Urothelium cell line (cell line): Measurements from ENCODE around the gene FOXK1.
A peak's percentile ranks its signal among the peaks of the same experiment; 100 is the strongest.

Experiments
- DNase-seq: peaks from one replicate; pipeline ENCODE4 v3.0.0; 2011; ENCODE audit warnings: low spot score, mixed read lengths
- FAIRE-seq: peaks from 2 replicates; lab custom pipeline; 2011; peaks lifted over from hg19 to GRCh38; lab: Jason Lieb, UNC

The FOXK1 gene

DNA sequence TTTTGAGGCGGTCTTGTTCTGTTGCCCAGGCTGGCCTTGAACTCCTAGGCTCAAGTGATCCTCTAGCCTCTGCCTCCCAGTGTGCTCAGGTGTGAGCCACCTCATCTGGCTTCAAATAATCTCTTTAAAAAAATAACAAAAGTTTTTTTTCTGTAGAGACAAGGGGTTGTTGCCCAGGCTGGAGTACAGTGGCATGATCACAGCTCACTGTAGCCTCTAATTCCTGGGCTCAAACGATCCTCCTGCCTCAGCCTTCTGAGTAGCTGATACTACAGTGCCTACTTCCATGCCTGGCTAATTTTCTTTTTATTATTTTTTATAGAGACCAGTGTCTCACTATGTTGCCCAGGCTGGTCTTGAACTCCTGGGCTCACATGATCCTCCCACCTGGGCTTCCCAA lies 11.7 kb downstream of the FOXK1 start:
- no peak for FAIRE-seq
- no peak for DNase-seq

DNA sequence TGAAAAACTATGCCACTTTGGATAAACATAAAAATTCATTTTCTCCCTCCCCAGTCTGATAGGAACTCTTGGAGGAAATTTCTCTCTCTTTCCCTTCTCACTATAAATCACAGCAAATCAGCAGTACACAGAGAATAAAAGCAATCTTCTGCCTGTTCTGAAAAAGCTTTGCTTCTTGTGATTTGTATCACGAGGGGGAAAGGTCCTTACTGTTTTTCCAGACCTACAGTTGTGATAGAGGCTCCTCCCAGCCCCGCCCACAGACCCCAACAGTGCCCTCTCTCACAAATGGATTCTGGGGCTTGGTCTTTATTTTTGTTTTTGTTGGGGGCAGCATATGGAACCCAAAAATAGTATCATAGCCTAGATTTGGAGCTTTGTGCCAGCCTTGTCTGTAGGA lies 12.2 kb downstream of the FOXK1 start:
- FAIRE-seq: no peak

DNA sequence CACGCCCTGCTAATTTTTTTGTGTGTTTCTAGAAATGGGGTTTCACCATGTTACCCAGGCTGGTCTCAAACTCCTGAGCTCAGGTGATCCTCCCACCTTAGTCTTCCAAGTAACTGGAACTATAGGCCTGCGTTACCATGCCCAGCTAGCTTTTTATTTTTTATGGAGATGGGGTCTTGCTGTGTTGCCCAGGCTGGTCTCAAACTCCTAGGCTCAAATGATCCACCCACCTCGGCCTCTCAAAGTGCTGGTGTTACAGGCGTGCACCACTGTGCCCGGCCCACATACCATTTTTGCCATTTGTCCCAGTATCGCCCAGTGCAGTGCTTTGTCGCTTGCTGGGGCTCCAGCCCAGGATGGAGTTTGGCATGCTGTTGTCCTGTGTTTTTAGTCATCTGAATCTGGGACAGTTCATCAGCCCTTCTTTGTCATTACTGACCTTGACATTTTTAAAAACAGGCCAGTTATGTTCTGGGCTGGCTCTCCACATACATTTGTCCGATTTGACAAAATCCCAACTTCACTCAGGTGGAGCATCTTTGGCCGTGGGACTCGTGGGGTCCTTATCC lies 16.7 kb downstream of the FOXK1 start:
- no peak for DNase-seq
- FAIRE-seq: no peak

More for the DNA sequence above, 12.2 kb downstream of the FOXK1 start:
- DNase-seq: no peak

DNA sequence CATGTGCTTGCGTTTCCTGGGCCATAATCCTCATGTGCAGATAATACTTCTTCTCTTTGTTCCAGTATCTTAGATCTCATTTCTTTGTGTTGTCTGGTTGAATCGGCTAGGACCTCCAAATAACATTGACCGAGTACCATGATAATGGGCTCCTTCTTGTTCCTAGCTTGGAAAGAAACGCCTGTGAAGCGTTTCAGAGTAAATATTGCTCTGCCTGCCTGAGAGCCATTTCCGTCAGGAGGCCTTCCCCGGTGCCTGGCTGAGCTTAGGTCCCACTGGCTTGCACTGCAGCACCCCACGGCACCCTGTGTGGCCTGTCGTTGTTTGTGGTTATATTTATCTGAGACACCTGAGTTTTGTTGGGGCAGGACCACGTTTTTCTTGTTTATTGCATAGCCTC lies 17.7 kb downstream of the FOXK1 start:
- DNase-seq (no peak), FAIRE-seq (peak; percentile 46)

DNA sequence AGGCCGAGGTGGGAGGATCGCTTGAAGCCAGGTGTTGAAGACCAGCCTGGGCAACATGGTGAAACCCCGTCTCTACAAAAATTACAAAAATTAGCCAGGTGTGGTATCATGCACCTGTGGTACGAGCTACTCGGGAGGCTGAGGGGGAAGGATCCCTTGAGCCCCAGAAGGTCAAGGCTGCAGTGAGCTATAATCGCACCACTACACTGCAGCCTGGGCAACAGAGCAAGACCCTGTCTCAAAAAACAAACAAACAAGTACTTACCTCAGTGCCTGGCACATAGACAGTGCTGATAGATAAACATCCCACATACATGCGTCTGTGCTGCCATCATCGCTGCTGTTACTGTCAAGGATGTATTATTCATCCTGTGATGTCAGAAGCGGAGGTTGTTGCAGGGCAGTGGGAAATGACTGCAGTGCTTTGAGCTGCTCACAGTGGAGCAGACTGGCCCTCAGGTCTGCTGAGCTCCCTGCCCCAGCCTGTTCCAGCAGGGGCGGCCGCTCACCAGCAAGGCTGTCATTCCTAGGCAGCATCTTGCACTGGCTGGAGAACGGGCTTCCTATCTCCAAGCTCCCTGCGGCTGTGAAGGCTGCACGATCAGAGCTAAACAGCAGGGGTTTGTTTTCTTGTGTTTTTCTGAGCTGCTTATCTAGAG lies 18.6 kb downstream of the FOXK1 start:
- FAIRE-seq (peak; percentile 97), DNase-seq (no peak)

DNA sequence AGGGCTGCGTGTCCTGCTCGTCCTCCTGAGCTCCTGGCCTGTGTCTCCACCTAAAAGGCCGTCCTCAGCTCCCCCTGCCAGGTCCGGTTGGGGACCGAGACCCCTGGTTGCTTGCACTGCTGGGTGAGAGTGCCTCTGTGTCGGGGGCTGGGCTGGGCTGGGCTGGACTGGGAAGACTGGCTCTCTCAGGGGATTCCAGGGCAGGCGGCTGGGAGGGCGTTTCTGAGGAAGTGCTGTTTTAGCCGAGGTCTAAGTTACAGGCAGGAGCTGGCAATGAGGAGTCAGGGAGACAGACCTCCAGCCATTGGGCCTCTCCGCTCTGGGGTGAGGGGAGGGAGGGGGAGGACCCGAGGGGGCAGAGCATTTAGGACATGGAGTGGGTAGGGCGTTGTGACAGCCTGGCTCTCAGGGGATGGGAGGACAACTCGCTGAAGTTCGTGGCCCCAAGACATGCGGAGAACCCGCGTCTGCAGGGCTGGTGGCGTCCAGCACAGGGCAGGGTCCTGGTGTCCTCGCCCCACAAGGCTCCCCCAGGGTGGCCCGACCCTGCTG lies 20.9 kb downstream of the FOXK1 start:
- FAIRE-seq: no peak
- DNase-seq: no peak

DNA sequence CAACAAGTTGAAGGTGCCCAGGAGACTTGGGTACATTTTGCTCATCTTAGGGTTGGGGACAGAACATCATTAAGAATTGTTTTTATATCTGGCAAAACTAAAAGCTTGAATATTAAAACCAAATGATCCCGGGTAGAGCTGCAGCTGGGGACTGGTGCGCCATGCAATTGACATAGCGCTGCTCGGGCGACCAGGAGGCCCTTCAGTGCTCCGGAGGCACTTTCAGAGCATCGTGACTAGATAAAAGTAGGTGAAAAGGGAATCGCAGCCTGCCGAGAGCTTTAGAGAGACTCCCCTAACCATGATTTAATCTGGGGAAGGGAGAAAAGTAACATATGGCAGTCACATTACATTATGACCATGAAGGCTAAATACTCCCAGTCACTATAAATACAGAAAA lies 21.4 kb downstream of the FOXK1 start:
- FAIRE-seq (peak; percentile 37), DNase-seq (no peak)

DNA sequence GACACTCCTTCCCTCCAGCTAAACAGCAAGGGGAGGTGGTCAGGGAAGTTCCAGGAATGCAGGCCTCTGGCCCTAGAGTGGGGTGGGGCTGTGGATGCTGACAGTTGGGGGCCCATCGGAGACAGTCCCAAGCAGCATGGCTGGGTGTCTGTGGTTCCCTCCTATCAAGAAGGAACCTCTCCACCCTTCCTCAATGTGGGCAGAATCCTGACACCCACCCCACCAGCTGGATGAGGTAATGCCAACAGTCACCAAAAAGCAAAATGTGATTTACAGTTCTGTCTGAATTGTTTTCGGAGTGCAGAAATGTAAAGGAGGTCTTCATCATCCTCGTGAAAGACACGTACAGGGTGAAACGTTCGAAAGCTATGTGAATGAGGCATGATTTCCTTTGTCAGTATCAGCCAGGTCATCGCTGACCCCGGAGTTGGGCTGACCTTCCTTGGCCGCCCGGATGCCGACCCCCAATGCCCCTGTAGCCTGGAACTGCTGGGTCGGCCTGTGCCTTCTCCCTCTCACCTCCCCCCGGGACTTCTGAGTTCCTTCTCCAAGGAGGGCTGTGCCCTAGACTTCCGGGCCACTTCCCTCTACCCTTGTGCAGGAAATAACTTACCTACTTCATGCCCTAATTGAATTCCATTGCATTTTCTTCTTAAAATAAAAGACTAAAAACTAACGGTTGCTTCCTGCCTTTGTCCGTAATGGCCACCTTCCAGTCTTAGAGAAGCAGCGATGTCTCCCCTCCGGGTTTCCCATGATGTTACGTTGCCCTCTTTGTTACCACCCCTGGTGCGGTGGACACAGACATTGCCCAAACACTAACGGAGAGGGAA lies 24.5 kb downstream of the FOXK1 start:
- DNase-seq (no peak), FAIRE-seq (peak; percentile 91)

DNA sequence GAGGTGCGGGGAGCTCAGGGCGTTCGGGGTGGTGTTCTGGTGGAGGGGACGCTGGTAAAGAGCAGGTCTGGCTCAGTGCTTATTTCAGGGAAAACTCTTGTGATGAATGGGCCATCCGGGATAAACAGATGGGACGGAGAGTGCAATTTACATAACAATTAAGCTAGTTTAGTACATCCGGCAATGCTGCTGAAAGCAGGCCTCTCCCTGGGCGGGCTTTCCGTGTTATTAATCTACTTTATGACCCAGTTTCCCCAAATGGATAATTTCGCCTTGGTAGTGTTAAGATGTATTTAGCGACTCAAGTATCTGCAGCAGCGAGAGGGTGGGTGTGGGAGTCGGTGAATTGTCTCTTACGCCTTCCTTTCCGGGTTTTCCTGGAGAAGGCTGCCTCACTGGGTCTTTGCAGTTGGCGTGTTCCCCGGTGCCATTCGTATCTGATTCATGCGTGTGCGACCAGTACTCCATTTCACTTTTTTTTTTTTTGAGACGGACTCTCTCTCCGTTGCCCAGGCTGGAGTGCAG lies 25.2 kb downstream of the FOXK1 start:
- no peak for FAIRE-seq
- DNase-seq: no peak

DNA sequence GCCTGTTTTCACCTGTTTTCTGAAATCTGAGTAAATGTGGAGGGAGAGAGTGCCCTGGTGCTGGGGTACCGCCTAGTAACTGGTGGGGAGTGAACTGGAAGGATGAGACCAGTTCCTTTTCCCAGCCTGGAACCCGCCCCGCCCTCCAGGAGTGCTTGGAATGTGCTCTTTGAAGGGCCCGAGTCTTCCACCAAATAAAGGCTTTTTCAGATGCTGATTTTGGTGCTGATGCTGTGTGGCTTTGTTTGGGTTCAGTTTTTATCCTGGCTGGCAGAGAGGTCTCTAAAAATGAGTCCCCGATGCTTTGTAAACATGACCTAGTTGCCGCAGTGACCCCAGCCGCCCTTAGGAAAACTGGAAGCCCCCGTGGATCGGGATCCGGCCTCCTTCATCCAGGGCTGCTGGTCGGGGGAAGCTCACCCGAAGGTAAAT lies 25.9 kb downstream of the FOXK1 start:
- no peak for DNase-seq
- no peak for FAIRE-seq

DNA sequence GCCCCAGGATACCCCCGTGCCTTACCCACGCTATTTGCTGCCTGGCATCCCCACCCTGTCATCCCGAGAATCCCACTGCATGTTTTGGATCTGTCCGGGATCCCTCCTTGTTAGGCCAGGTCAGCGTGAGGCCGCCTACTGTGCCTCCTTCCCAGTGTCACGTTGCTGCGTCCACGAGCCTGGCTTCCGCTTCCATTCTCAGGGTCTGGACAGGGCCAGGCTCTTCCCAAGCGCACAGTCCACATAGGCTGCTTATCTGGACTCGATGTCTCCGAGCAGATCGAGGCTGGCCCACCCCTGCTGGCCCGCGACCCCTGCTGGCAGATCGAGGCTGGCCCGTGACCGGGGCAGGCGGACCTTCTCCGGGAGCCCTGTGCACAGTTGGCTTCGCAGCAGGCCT lies 27.1 kb downstream of the FOXK1 start:
- DNase-seq (no peak), FAIRE-seq (peak; percentile 86)

DNA sequence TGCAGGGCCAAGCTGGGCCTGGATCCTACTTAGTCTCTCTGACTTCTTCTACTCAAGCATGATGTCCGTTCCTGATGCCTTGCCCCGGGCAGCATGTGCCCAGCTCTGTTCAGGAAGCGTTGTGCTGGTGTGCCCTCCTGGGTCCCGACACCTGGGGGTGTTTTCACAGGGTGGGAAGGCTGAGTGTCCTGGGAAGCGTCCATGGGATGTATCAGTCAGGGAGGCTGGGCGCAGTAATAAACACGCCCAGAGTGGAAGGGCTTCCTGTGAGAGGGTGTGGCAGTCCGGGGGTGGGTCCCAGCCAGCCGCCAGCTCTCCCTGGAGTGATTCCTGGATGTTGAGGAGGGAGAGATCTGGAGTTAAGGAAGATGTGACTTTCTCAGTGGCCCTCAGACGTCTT lies 29.0 kb downstream of the FOXK1 start:
- no peak for DNase-seq
- FAIRE-seq: peak; percentile 83

DNA sequence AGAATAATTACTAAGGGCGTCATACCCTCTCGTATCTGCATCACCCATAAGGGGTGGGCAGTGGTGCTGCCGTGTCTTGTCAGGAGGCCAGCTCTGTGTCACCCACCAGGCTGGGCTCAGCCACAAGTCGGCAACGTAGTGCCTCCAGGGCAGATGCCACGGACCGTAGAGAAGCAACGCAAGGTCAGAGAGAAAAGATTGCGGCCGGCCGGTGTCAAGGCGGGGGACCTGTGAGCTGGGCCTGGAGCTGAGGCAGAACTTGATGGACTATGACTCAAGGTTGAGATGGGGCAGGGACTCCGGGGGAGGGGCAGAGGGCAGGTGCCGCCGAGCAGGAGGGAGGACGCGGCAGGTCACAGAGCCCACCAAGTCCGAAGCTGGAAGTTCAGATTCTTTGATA lies 29.5 kb downstream of the FOXK1 start:
- DNase-seq: no peak
- FAIRE-seq: no peak

DNA sequence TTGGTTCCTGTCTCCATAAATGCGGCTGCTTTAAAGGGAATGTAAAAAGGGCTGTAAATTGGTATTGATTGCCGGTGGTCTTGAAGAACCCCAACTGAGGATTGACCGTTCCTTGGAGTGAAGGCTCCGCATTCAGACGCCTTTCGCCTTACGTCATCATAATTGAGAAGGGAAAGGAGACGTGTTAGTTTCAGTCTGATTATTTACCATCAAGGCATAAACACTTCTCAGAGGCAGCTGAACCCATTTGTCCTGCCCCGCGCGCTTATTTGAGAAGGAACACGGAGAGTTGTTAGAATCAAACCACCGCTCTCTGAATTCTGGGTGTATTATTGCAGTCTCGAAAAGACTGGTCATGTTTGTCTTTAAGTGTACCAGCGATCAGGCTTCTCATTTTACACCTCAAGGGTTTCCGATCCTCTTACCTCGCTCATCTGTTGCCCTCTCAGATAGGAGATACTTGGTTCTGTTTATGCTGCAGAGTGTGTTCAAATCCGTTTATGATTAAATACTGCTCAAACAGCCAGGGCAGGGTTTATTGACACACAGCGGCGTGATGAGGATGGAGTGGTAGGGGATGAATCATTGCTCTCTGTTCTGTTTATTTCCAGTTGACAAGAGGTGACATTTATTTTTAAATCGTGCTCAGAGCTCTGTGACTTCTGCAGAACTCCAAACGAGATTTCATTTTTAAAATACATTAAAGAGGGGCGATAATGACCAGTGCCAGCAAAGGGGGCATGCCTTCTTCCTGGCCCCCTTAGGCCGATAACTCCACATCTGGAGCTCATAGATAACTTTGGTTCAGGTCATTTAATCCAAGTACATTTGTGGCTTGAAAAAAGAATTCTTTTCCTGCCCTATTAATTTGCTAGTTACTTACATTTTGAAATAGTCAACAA lies 30.4 kb downstream of the FOXK1 start:
- peak; percentile 50 for FAIRE-seq
- no peak for DNase-seq

DNA sequence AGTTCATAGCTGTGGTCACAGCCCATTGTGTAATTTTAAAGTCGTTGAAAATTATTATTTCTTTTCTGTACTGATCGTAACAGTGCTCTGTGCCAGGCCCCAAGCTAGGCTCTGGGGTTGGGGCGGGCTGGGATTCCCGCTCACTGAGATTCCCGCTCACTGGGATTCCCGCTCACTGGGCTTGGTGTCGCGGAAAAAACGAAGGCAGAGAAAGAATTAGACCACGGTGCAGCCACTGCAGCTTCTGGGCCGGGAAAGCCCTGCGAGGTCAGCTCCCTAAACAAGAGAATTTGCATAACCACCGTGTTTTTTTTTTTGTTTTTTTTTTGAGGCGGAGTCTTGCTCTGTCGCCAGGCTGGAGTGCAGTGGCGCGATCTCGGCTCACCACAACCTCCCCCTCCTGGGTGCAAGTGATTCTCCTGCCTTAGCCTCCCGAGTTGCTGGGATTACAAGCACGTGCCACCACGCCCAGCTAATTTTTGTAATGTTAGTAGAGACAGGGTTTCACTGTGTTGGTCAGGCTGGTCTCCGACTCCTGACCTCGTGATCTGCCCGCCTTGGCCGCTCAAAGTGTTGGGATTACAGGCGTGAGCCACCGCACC lies 31.2 kb downstream of the FOXK1 start:
- no peak for FAIRE-seq

DNA sequence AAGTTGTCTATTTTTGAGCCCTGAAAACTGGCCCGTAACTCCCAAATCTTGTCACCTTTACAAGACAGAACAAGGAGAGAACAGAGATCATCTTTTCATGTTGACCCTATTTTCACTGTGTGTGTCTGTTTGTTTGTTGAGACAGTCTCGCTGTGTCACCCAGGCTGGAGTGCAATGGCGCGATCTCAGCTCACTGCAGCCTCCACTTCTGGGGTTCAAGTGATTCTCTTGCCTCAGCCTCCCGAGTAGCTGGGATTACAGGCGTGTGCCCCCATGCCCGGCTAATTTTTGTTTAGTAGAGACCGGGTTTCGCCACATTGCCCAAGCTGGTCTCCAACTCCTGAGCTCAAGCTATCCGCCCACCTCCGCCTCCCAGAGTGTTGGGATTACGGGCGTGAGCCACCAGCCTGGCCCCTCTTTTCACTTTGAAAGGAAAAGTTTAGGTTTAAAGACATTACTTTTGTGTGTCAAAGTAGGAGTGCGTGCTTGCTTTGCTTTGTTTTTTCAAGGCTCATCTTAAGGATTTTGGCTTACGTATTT lies 32.1 kb downstream of the FOXK1 start:
- DNase-seq (no peak), FAIRE-seq (no peak)

More for the DNA sequence above, 31.2 kb downstream of the FOXK1 start:
- no peak for DNase-seq

DNA sequence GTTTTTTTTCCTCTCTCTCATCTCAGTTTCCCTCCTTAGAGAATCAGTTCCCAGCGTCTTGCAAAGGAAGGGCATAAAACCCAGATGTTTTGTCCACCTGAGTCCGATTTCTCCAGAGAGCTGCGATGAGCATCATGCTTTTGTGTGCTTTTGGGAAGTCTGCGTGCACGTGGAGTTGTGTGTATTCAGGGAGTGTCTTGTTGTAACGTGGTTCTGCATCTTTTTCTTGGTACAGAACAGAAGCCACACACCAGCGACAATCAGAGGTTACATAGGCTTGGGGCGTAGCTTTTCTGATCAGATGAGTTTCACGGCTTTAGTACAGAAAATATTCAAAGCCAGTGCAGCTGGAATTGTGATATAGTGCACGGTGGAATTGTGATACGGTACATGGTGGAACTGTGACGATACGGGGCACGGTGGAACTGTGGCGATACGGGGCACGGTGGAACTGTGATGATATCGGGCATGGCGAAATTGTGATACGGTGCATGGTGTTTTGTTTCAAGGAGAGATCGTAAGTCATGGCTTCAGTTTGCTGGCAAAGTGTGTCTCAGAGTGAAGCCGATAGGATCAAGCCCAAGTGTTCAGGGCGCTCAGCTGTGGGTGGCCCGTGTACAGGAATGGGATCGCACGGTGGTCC lies 32.8 kb downstream of the FOXK1 start:
- DNase-seq (no peak), FAIRE-seq (peak; percentile 95)

DNA sequence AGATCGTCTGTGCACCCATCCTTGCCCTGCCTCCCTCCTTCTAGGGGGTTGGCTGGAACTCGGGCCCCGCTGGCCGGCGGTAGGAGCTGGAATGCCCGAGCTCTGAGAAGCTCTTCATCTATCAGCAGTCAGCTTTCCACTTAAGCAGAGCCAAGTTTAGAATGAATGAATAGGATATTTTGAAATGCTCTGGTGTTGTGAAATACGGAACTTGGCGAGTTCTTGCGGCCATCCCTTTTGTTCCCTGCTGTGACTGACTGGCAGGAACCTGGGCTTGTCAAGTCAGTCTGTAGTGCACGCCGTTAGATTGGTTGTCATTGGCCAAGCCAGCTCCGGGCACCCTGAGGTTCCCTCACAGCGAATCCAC lies 33.3 kb downstream of the FOXK1 start:
- no peak for FAIRE-seq
- DNase-seq: no peak
